ENCODE results near the gene B3GAT1.

The B3GAT1 gene

GRCh38 chr11:134331354-134332188 lies 80.5 kb downstream of the B3GAT1 start, which contains the start of gene GLB1L2:
Gene GLB1L2 (plus strand): TSS chr11:134331988. CDS start chr11:134332062, 74 bp downstream.
- no peak for DNase-seq

- DNase-seq, result no peak
These were observed 81.3 kb downstream of the B3GAT1 start for GRCh38 chr11:134330611-134331353.
